H9 (cell line): Measurements from ENCODE around the gene ZNF77. TPM values are rescaled to one million over a fixed set of nuclear protein-coding genes. Genes with fewer than 3 reads are reported as not detected.

Experiments used
- DNase-seq: peaks from one replicate; pipeline ENCODE4 v3.0.0-alpha.2; 2017
- H2AFZ ChIP-seq: one replicate; pipeline ENCODE4 v1.6.1; 2013; ENCODE audit warnings: mild to moderate bottlenecking, low read length, control low read depth, moderate library complexity
- H2AK5ac ChIP-seq: 2 replicates; pipeline ENCODE4 v1.6.1; 2013; ENCODE audit warnings: low read length, control low read depth, mixed read lengths; ENCODE audit not compliant: insufficient read length
- H2BK120ac ChIP-seq: one replicate; pipeline ENCODE4 v1.6.1; 2013; ENCODE audit warnings: low read depth, mild to moderate bottlenecking, low read length, control low read depth, inconsistent platforms; ENCODE audit not compliant: poor library complexity, severe bottlenecking
- H2BK12ac ChIP-seq: 2 replicates; pipeline ENCODE4 v1.6.1; 2013; ENCODE audit warnings: low read length, control low read depth, mixed read lengths, low read depth; ENCODE audit not compliant: insufficient read length
- H2BK15ac ChIP-seq: 2 replicates; pipeline ENCODE4 v1.6.1; 2013; ENCODE audit warnings: low read depth, low read length, control low read depth
- H2BK20ac ChIP-seq: one replicate; pipeline ENCODE4 v1.6.1; 2013; ENCODE audit warnings: low read depth, mild to moderate bottlenecking, low read length, control low read depth, inconsistent platforms; ENCODE audit not compliant: poor library complexity, severe bottlenecking
- H2BK5ac ChIP-seq: 2 replicates; pipeline ENCODE4 v1.6.1; 2013; ENCODE audit warnings: low read length, control low read depth, mixed read lengths; ENCODE audit not compliant: insufficient read length
- H3K14ac ChIP-seq: 2 replicates; pipeline ENCODE4 v1.6.1; 2013; ENCODE audit warnings: low read length, control low read depth; ENCODE audit not compliant: insufficient read depth
- H3K18ac ChIP-seq: 2 replicates; pipeline ENCODE4 v1.6.1; 2013; ENCODE audit warnings: low read depth, mild to moderate bottlenecking, mixed read lengths, low read length, control low read depth; ENCODE audit not compliant: insufficient read length
- H3K23ac ChIP-seq: 2 replicates; pipeline ENCODE4 v1.6.1; 2013; ENCODE audit warnings: low read length, control low read depth, mixed read lengths, low read depth; ENCODE audit not compliant: insufficient read length
- H3K23me2 ChIP-seq: 2 replicates; pipeline ENCODE4 v1.6.1; 2013; ENCODE audit warnings: low read depth, mild to moderate bottlenecking, mixed read lengths, low read length, control low read depth; ENCODE audit not compliant: insufficient read length, poor library complexity, severe bottlenecking
- H3K27ac ChIP-seq: 2 replicates; pipeline ENCODE4 v1.5.1; 2013; ENCODE audit warnings: low read length, control low read depth, mixed read lengths, low read depth; ENCODE audit not compliant: insufficient read length
- H3K27me3 ChIP-seq: 2 replicates; pipeline ENCODE4 v1.6.1; 2013; ENCODE audit warnings: low read length, control low read depth, inconsistent platforms; ENCODE audit not compliant: insufficient read depth
- H3K4ac ChIP-seq: 2 replicates; pipeline ENCODE4 v1.6.1; 2013; ENCODE audit warnings: low read depth, mild to moderate bottlenecking, control low read depth, inconsistent platforms, low read length, moderate library complexity
- H3K4me1 ChIP-seq: 2 replicates; pipeline ENCODE4 v1.6.1; 2013; ENCODE audit warnings: low read length, control low read depth, inconsistent platforms; ENCODE audit not compliant: insufficient read depth
- H3K4me2 ChIP-seq: 2 replicates; pipeline ENCODE4 v1.6.1; 2013; ENCODE audit warnings: low read length, control low read depth, mixed read lengths; ENCODE audit not compliant: insufficient read length, insufficient read depth
- H3K56ac ChIP-seq: 2 replicates; pipeline ENCODE4 v1.6.1; 2013; ENCODE audit warnings: low read depth, mild to moderate bottlenecking, mixed read lengths, low read length, control low read depth; ENCODE audit not compliant: insufficient read length
- H3K79me1 ChIP-seq: 2 replicates; pipeline ENCODE4 v1.6.1; 2013; ENCODE audit warnings: low read depth, mild to moderate bottlenecking, moderate library complexity, low read length, control low read depth, inconsistent platforms; ENCODE audit not compliant: insufficient read depth, poor library complexity, severe bottlenecking
- H3K79me2 ChIP-seq: 2 replicates; pipeline ENCODE4 v1.6.1; 2013; ENCODE audit warnings: low read length, control low read depth, inconsistent platforms; ENCODE audit not compliant: insufficient read depth
- H3K9ac ChIP-seq: 2 replicates; pipeline ENCODE4 v1.6.1; 2013; ENCODE audit warnings: low read length, control low read depth, mixed read lengths; ENCODE audit not compliant: insufficient read length; ENCODE audit errors: extremely low read depth
- H3K9me3 ChIP-seq: one replicate; pipeline ENCODE4 v1.6.1; 2013; ENCODE audit warnings: low read depth, low read length, inconsistent platforms; ENCODE audit not compliant: control insufficient read depth
- H3T11ph ChIP-seq: one replicate; pipeline ENCODE4 v1.6.1; 2013; ENCODE audit warnings: mild to moderate bottlenecking, low read length, control low read depth, inconsistent platforms
- H4K20me1 ChIP-seq: one replicate; pipeline ENCODE4 v1.6.1; 2013; ENCODE audit not compliant: control insufficient read depth, insufficient read length, insufficient read depth
- H4K5ac ChIP-seq: 2 replicates; pipeline ENCODE4 v1.6.1; 2013; ENCODE audit warnings: low read depth, mild to moderate bottlenecking, mixed read lengths, low read length, control low read depth; ENCODE audit not compliant: insufficient read length
- H4K8ac ChIP-seq: replicated peaks from 2 replicates; pipeline ENCODE4 v1.6.1; 2013; ENCODE audit warnings: low read length, control low read depth, mixed read lengths, low read depth; ENCODE audit not compliant: insufficient read length
- H4K91ac ChIP-seq: 2 replicates; pipeline ENCODE4 v1.6.1; 2013; ENCODE audit warnings: low read depth, mild to moderate bottlenecking, moderate library complexity, mixed read lengths, low read length, control low read depth; ENCODE audit not compliant: insufficient read length
- H3K27ac Mint-ChIP-seq, 3 experiments: 2 replicates in 2 of 3; 3 replicates in 1 of 3; pipeline ENCODE4 v1.8.0; 2020 to 2021; ENCODE audit warnings: mixed read lengths in 3 of 3, mild to moderate bottlenecking in 1 of 3, moderate library complexity in 1 of 3
- H3K27me3 Mint-ChIP-seq: 2 replicates; pipeline ENCODE4 v1.8.0; 2021; ENCODE audit warnings: low read depth, mild to moderate bottlenecking, moderate library complexity, mixed read lengths
- H3K36me3 Mint-ChIP-seq, 3 experiments: 2 replicates in 2 of 3; 3 replicates in 1 of 3; pipeline ENCODE4 v1.8.0; 2020 to 2021; ENCODE audit warnings: low read depth in 3 of 3, mixed read lengths in 3 of 3; ENCODE audit not compliant: insufficient read depth in 1 of 3
- H3K4me1 Mint-ChIP-seq, 2 experiments: 2 replicates each; pipeline ENCODE4 v1.8.0; 2020; ENCODE audit warnings: mixed read lengths in 2 of 2
- H3K4me3 Mint-ChIP-seq, 2 experiments: 2 replicates in 1 of 2; 3 replicates in 1 of 2; pipeline ENCODE4 v1.8.0; 2020 to 2021; ENCODE audit warnings: mild to moderate bottlenecking in 2 of 2, mixed read lengths in 2 of 2, moderate library complexity in 1 of 2
- H3K9me3 Mint-ChIP-seq, 2 experiments: 2 replicates in 1 of 2; 3 replicates in 1 of 2; pipeline ENCODE4 v1.8.0; 2020; ENCODE audit warnings: mild to moderate bottlenecking in 2 of 2, mixed read lengths in 2 of 2, moderate library complexity in 1 of 2
- WGBS: extraction: QIAGEN DNeasy Blood & Tissue Kit; methylation state at CpG from one replicate; pipeline ENCODE4 v1.1.7; 2013; ENCODE audit warnings: missing lambda C conversion rate, low lambda C conversion rate, mixed read lengths; ENCODE audit not compliant: insufficient read length; ENCODE audit errors: extremely low coverage; 5-methylcytosine and 5-hydroxymethylcytosine counted together
- total RNA-seq: library from RNA; stranded (reverse); gene quantifications from 2 replicates; pipeline ENCODE4 v1.2.1, GENCODE V29; 2021
- TF ChIP-seq, protein P1 (sequence below): fragments of 200-600 bp; sonication (generic); conservative IDR thresholded peaks from 3 replicates; pipeline ENCODE4 v1.8.0; 2021; ENCODE audit warnings: antibody characterized with exemption, mild to moderate bottlenecking

Gene ZNF77
- total RNA-seq, 1 experiment from 2014 or later = 4.6 TPM

DNA sequence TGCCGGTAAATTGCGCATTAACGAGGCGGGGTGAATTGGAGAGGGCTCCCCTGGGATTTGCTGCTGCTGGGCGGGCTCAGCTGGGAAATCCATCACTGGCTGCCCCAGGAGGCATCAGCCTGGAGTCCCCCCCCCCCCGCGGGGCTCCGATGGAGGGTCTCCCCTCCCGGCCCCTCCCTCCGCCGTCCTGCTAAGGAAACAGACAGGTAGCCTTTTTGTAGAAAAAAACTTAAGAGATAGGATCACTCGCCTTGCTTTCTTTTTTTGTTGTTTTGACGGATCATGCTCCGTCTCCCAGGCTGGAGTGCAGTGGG is 39.4 kb upstream of the ZNF77 start:
- no peak overlapping the region for H2AK5ac ChIP-seq
- H3K4me1 ChIP-seq = peaks cover 5% of the 10 kb centered on the region; the same call in 1 of the 2 replicates
- H3K9ac ChIP-seq = no peak overlapping the region
- H3K36me3 Mint-ChIP-seq = no peaks in the 10 kb centered on the region
- H3K14ac ChIP-seq = 0 out of 2 replicates have a peak overlapping the region, but pooled peaks have one; percentile 61
- no peak overlapping the region for H2BK12ac ChIP-seq
- H3K23me2 ChIP-seq = no peaks in the 10 kb centered on the region
- peak overlapping the region in 1 of 3 experiments; percentile 86; a peak in 2 of 7 replicates for H3K27ac Mint-ChIP-seq
- no peaks in the 10 kb centered on the region for H4K20me1 ChIP-seq
- no peak overlapping the region for H3K4ac ChIP-seq
- H3K4me3 Mint-ChIP-seq = peak overlapping the region; percentile 15 to 74; a peak in 4 of 5 replicates
- no peak overlapping the region for H3K23ac ChIP-seq
- H4K5ac ChIP-seq = no peak overlapping the region
- H3K4me2 ChIP-seq = peak overlapping the region; percentile 19
- no peak overlapping the region for H3K56ac ChIP-seq
- no peak overlapping the region for H3K27ac ChIP-seq
- peaks cover 0 to 4% of the 10 kb centered on the region in 2 experiments; a peak in 1 of 5 replicates for H3K9me3 Mint-ChIP-seq
- TF ChIP-seq, protein P1, sequence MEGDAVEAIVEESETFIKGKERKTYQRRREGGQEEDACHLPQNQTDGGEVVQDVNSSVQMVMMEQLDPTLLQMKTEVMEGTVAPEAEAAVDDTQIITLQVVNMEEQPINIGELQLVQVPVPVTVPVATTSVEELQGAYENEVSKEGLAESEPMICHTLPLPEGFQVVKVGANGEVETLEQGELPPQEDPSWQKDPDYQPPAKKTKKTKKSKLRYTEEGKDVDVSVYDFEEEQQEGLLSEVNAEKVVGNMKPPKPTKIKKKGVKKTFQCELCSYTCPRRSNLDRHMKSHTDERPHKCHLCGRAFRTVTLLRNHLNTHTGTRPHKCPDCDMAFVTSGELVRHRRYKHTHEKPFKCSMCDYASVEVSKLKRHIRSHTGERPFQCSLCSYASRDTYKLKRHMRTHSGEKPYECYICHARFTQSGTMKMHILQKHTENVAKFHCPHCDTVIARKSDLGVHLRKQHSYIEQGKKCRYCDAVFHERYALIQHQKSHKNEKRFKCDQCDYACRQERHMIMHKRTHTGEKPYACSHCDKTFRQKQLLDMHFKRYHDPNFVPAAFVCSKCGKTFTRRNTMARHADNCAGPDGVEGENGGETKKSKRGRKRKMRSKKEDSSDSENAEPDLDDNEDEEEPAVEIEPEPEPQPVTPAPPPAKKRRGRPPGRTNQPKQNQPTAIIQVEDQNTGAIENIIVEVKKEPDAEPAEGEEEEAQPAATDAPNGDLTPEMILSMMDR = no peak
- no peak overlapping the region for H4K8ac ChIP-seq
- H4K91ac ChIP-seq = no peak overlapping the region
- no peak overlapping the region for H2AFZ ChIP-seq
- no peak overlapping the region for H2BK15ac ChIP-seq
- H3T11ph ChIP-seq = no peak overlapping the region
- no peaks in the 10 kb centered on the region for H3K27me3 ChIP-seq
- no peak overlapping the region for H3K18ac ChIP-seq
- H2BK120ac ChIP-seq = no peak overlapping the region
- H3K79me1 ChIP-seq = no peaks in the 10 kb centered on the region
- WGBS = no CpG with 5 or more reads among the region's 14 CpGs
- no peaks in the 10 kb centered on the region for H3K9me3 ChIP-seq
- H3K4me1 Mint-ChIP-seq = peaks cover 25 to 55% of the 10 kb centered on the region in 2 experiments
- H3K79me2 ChIP-seq = no peaks in the 10 kb centered on the region
- DNase-seq = no peak
- no peak overlapping the region for H2BK20ac ChIP-seq
- H2BK5ac ChIP-seq = no peak overlapping the region
- H3K27me3 Mint-ChIP-seq = peaks cover 92% of the 10 kb centered on the region
